GM21619 (cell line): ENCODE data around the gene VPS39.

Source experiments
- ATAC-seq: cut with Tn5 transposase; IDR thresholded peaks from one replicate; pipeline ENCODE4 v1.9.1; 2021; ENCODE audit not compliant: unreplicated experiment

Gene VPS39

DNA sequence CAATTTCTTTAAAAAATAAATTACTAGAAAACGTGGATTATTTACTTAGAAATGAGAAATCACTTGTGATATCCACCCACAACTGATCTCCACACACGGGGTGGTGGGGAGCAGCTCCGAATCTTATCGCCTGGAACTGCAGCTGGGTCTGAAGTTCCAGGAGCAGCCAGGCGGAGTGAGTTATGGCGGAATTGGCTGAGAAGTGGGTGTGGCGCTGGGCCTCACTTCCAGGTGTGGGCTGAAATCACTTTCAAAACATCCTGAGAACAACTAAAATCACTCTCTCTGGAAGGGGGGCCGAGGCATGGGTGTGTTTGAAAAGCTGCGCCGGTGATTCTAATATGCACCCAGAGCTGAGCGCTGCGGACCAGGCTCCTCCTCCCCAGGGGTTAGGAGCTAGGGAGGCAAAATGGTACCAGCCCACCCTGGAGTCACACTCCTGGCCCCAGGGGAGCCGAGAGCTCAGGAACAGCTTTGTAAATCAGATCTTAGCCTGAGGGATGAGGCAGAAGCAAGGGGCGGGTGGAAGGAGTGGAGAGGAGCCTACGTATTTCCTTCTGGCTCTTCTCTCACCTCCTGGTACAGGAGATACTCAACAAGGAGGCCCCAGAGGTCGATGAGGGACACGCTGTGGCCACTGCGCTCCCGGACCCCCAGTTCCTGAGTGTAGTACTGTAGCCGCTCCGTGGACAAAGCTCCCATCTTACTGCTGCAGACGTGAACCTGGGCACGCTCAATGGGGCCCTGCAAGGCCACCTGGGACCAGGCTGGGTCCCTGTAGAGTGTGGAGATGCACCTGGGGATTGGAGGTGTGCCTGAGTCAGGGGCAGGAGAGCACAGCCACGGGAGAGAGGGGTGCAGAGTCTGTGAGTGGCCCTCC is 61.3 kb downstream of the VPS39 start:
- no peak for ATAC-seq

DNA sequence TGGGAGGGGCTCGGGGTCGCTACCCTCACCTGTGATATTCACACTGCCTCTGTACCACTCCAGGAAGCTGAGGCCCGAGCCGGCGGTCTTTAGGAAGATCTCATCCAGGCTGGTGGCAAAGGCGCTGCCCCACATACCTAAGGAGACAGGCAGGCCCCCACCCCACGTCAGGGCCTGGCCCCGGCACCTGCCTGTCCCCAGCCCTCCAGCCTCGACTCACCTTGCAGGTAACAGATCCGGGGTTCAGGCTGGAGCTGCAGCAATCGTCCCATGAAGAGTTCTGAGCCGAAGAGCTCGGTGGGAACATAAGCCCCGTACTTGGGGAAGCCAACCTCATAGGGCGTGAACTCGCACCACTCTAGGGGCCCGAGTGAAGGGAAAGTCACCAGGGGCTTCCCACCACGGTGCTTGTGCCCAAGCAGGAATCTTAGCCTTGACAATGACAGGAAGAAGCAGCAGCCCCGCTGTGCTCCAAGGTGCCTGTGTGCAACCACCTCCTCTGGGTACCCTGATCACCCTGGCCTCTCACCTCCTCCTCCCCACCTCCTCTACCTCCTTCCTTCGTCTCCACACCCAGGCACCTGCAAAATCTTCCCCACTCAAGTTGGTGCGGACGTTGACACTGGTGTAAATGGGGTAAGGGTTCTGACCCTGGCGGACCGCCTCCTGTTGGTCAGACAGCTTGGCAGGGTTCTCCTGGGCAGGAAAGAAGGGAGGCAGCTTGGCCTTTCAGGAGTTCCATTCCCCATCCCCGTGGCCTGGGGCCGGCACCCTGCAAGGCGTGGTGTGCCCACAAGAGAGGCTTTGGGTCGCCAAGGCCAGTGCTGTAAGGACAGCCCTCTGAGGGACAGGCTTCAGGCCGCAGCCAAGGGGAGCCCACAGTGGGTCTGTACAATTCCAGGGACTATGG is 62.3 kb downstream of the VPS39 start:
- ATAC-seq: no peak

DNA sequence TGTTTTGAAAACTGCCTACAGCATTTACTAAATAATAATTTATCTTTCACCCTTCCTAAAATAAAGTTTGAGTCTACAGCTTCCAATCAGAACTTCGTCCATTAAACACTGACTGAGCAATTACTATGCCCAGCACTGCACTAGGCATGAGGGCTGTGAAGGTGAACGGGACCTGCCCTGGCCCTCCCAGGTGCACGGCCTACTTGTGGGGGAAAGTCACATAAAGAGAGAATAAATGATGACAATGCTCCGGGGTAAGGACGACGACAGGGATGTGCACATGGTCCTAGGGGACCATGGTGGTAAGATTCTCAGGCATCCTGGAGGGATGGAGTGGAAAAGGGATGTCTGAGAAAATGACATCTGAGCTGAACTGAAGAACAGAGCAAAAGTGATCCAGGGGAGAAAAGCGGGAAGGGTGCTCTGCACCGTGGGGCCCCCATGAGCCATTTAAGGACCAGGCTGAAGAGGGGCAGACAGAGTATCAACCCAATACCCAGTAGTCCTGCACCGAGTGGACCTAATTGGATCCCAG is 63.2 kb downstream of the VPS39 start:
- no peak for ATAC-seq

DNA sequence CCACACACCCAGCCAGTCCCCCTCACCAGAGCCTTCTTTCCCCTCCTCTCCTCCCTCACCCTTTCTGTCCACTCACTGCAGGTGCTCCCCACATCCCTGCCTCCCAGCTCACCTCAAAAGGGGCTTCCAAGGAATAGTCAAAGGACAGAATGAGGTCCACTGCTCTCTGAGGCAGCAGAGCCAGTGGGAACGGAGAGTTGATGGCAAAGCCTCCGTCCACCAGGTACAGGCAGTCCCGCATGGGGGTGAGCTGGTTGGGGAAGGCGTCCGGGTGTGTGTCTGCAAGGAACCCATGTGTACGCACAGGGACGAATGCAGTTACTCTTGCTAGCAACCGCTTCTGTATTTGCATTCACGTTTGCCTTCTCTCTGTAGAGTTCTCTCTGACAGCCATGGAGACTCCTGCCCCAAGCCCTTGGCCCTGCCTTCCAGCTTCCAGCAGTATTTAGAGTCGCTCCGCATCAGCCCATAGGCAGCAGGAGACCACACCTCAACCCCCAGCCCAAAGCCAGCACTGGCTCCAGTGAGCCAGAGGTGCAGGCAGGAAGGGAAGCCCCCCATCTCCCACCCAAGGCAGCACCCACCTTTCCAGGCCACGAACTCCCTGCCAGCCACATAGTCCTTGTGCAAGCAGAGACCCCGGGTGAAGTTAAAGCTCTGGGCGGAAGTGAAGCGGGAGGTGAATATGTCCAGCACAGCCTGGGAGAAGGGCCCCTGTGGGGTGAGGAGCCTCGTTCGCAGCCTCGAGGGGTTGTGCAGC is 64.1 kb downstream of the VPS39 start:
- no peak for ATAC-seq

DNA sequence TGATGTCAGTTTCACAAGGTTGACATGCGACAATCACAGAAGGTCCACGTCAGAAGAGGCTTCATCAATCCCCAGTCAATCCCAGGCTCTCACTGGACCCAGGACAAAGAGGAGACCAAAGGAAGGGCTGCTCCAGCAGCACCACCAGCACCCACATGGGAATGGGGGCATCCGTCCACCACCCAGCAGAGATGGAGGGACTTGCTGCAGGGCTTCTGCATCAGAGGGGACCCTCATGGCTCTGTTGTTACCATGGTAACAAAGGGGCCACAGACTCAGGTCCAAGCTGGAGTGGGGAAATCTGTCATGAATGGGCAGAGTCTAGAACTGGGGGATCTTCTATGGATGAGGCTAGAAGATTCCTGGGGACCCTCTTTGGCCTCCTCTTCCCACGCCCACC is 64.7 kb downstream of the VPS39 start:
- ATAC-seq: no peak

DNA sequence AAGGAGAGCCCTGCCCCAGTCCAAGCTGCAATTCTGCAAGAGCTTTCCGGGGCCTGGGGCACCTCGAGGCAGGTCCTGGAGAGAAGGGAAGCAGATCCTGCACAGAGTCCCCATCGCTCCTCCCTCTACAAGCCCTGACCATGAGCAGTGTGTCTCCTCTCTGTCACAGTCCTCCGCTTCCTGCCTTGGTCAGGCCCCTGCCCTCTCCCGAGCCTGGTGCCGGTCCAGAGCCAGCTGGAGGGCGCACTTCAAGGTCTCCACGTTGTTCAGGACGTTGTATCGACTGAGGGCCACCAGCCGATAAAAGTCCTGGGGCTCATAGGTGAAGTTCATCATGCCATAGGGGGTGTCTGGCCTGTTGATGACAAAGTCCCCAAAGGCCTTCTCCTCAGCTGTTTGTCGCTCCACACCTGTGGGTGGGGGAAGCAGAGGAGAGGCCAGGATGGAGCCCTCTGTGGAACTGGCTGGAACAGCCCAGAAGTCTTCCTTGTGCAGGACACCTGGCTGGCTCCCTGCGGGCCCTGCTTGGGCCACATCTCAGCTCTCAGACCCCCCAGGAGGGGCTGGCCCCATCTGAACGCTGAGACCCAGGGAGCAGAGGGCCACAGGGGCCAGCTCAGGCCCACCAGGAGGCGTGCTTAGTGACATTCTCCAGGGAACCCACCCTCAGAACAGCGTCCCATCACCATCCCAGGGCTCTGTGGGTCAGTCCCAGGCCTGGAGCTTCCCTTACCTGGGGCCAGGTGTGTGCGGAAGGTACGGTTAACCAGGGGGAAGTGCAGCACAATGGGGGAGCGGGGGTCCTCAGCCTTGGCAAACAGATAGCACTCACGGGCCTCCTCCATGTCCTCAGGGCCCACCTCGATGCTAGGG is 66.1 kb downstream of the VPS39 start:
- no peak for ATAC-seq

DNA sequence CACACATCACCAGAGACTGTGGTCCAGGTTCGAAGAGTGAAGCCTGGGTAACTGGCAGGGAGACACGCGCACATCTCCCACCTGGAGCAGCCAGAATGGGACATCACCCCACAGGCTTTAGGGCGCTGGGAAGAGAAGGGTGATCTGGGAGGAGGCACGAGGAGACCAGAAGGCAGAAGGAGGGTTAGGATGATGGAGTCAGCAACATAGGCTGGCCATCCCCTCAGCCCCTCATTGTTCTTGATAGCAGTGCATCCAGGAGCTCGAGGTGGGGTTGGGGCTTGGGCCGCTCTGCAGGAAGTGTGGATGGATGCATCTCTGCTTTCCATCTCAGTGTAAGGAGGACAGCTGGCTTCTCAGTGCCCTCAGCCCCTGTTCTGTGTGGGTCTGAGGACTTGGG is 66.9 kb downstream of the VPS39 start:
- ATAC-seq: no peak

DNA sequence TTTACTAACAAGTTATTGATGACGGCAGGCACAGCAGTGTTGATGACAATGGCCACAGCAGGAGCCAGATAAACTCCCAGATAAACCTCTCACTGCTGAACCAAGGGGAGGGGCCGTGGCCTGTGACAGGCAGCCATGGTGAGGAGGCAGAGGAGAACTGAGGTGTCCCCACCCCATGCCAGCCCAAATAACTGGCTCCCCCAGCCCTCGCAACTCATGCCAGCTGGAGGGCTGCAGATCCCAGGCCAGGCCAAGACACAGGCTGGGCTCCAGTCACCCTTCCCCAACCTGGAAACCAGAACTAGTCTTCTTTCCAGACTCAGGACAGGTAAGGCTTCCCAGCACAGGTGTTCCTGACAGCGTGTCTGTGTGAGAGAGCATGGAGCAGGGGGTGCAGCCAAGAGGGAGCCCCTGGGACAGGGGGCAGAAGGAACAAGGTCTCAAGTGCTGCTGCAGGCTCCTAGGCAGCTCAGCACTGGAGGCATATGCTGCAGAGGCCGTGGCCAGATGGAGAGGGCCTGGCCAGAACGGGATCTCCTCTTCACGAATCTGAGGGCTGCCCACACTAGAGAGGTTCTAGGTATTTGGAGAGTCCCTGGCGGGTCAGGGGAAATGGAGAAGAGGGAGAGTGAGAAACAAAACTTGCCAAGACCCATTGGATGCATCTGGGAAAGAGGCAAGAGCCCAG is 67.6 kb downstream of the VPS39 start:
- ATAC-seq: no peak

DNA sequence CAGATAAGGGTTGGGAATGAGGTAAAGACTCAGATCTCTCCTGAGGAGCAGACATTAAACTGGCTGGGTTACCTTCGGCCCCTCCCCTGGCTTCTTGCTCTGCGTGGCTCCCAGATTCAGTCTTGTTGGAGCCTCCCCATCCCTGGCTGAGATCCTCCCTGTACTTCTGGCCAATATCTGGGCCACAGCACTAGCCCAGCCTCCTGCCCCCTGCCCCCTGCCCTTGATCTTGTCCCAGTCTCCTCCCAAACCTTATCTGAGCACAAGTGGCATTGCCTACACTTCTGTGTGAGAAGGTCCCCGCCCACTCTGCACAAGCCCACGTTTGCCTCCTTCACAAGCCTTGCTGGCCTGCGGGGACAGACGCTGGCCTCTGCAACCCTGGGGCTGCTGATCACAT is 68.5 kb downstream of the VPS39 start:
- ATAC-seq: no peak

DNA sequence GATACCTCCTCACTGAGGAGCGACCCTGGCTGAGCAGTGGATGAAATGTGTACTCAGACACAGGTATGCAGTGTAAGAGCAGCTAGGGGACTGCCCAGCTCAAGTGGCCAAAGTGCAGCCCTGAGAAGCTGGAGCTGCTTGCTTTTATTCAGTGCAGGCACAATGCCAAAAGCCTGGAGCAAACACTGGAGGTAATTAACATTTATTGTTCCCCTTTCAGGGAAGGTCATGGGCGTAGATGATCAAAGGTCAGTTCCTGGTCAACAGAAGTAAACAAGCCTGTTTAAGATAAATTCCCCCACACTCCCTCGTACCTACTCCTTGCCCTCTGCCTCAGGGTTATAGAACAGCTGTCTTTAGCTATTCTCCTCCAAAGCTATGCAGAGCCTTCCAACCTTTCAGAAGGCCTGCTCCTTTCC is 69.1 kb downstream of the VPS39 start:
- no peak for ATAC-seq

DNA sequence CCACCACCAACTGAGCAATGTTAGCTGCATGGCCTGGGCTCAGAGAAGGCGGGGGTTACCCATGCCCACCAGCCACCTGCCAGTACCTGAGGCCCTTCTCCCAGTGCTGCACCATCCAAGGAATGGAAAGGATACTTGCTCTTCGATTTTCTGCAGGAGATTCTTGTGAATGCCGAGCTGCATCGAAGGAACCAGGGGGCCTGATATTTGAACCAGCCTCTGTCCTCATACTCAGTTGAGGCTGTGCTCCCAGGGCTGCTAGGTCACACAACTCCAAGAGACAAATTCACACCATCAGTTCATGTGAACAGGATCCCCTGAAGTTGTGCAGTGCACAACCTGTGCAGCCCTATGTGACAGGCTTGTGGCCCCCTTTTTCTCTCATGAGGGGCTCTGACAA is 69.7 kb downstream of the VPS39 start:
- no peak for ATAC-seq

DNA sequence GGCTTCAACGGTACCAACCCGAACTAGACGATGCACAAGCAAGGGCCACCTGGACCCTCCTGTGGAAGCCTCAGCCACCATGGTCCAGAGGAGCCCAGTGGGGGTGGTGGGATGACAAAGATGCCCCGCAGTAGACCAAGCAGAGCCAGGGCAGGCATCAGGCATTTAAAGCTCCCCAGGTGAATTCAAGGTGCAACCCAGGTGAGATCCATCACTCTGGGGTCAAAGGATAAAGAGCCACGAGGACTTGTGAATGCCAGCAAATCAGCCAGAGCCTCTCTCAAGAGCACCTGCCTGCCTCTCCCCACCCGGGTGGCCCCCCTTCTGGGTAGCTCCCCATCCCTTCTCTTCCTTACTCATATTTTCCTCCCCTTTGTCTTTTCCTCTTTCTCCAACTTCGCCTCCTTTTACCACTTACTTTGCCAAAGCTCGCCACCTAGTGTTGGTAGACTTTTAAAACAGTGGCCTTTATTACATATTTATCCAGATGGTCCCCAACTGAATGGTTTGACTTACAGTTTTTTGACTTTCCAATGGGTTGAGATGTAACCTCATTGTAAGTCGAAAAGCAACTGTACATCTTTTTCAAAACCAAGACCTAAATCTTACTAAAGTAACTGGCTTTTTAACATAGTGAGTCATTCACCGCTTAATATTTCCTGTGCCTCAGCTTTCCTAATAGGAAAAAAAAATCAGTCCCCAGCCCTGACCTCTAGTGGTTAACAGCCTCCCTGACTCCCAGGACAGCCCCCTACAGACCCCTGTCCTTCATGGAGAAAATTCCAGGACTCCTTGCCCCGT is 70.4 kb downstream of the VPS39 start:
- ATAC-seq: no peak

DNA sequence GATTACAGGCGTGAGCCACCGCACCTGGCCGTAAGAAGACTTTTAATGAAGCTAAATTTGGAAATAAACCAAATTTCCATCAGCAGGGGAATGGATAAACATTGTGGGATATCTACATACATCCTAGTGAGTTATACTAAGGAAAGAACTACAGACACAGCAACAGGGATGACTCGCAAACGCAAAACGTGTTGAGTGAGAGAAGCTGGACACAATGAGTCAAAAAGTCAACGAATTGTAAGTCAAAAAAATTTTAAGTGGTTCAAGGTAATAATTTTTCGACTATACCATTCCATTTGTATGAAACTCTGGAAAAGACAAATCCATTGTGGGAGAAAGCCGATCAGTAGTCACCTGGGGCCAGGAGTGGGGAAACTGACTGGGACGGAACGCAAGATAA is 71.6 kb downstream of the VPS39 start:
- no peak for ATAC-seq

DNA sequence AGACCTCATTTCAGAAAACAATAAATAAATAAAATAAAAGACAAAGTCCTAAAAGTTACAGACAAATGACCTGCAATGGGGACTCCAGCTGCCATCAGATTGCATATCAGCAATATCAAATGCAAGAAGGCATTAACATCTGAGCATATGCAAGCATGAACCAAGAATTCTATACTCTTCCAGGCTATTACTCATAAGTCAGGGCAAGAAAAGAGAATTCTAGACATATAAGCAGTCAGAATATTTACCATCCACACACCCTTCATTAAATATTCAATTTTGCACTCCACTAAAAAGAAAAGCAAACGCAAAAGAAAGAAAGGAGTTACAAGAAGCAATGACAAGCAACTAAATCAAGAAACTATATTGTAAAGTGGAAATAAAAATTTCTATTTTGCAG is 72.8 kb downstream of the VPS39 start:
- no peak for ATAC-seq

DNA sequence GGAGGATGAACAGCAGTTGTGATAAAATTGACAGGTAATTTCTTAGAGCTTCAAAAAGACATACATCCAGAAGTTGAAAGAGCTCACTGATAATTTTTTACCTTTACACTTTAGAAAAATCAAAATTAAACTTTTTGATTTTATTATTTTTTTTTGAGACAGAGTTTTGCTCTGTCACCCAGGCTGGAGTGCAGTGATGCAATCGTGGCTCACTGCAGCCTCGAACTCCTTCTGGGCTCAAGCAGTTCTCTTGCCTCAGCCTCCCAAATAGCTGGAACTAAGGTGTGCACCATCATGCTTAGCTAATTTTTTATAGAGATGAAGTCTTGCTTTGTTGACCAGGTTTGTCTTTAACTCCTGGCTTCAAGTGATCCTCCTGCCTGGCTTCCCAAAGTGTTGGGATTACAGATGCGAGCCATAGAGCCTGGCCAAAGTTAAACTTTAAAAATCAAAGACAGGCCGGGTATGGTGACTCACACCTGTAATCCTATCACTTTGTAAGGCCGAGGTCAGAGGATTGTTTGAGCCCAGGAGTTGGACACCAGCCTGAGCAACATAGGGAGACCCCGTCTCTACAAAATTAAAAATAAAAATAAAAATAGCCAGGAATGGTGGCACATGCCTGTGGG is 73.4 kb downstream of the VPS39 start:
- no peak for ATAC-seq

DNA sequence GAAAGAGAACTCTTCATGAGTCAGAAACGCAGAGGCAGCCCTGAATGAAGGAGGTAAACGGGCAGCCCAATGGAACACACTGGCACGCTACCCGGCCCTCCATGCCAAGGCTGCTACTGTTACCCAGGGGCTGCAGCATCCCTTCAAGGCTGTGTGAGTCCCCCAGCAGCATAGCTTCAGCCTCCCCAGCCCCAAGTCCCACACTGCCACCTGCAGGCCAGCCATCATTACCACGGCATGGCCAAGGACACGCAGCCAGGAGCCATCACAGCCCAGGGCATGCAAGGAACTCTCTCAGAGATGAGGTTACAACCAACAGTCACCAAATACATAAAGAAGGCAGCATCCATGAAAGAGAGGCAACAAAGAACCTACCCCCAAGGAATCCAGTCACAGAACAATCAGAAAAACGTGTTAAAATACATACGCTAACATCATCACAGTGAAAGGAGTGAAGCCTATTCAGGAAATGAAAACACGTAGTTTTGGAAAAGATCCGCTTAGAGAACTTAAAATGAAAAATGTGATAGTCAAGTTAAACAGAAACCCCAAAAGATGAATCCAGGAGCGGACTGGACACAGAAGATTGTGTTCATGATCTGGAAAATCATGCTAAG is 74.1 kb downstream of the VPS39 start:
- no peak for ATAC-seq

DNA sequence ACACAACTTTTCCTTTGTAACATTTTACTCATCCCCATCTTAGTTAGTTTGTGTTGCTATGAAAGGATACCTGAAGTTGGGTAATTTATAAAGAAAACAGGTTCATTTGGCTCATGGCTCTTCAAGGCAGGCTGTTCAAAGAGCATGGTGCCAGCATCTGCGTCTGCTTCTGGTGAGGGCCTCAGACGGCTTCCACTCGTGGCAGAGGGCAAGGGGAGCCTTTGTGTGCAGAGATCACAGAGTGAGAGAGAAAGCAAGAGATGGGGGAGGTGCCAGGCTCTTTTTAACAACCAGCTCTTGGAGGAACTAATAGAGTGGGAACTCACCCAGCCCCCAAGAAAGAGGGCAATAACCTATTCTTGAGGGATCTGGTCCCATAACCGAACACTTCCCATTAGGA is 74.7 kb downstream of the VPS39 start:
- no peak for ATAC-seq
